Stimulated activated CD4-positive, alpha-beta T cell treated with anti-CD3 and anti-CD28 coated beads, Interleukin-12 subunit alpha, Interleukin-12 subunit beta, amount 100 ng/mL, for 48 hours (primary cell): ENCODE results near the gene COX18.

ENCODE experiments used
- DNase-seq, 3 donors: peaks; one replicate each; pipeline ENCODE4 v3.0.0-alpha.2; 2020; ENCODE audit warnings: low read depth in 2 of 3, low spot score in 1 of 3

Gene COX18

DNA sequence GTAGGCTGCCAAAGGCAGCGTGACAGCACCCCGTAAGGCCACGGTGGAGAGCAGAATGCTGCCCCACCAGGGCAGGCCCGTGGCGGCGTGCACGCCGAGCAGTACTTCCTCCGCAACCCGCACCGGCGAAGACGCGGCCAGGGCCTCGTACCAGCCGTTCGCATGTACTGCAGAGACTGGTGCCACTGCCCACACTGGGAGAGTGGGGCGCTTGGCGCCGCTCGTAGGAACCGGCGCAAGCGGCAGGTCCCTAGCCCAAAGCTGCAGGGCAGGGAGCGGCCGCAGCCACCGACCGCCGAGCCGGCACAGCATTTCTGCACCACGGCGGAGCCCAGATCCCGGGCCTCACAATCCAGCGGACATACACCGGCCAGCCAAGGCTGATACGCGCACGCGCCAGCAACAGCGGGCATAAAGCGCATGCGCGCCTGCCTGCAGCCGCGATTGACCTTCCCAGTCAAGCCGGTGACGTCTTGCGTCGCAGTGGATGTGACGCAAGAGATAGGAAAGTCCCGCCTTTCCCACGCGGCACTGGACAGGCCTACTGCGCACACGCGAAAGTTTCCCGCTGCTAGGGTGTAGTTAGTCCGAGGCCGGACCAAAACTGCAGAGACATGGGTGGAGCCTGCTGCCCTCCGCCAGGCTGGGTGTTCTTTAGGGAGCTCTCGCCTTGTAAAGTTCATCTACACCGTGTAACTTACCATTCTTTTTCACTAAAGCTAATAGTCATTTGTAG, at the start of gene COX18:
Gene COX18, minus strand, starts transcription at position 379 of the 736 bp plus-strand sequence. Its CDS starts 67 bp downstream, at position 312.
- peak; percentile 89 to 93 (median 92) for DNase-seq

GRCh38 chr4:73109493-73109892, 40.0 kb upstream of the COX18 start:
- no peak for DNase-seq

DNA sequence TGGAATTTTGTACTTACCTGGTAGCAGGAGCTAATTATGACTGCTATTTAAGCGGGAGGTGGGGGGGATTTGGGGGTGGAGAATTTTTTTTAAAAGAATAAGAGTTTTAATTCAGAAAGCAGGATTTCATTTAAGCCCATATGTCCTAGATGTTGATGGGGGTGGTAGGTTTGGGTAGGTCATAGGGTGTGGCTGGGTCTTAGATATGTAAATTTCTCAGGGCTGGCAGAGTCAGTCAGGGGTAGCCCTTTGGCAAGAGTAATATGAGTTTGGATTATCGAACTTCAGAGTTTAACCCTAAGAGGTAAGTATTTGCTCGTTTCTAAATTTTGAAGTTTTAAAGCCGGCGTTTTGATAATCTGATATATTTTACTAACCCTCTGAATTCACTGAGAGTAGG, 35.2 kb upstream of the COX18 start:
- no peak for DNase-seq

GRCh38 chr4:73103799-73104503, 34.4 kb upstream of the COX18 start:
- no peak for DNase-seq

- DNase-seq, result no peak
These were observed 29.6 kb upstream of the COX18 start for GRCh38 chr4:73099143-73099542.

GRCh38 chr4:73098713-73099112, 29.2 kb upstream of the COX18 start:
- DNase-seq, result no peak

- no peak for DNase-seq
These were observed 28.5 kb upstream of the COX18 start for GRCh38 chr4:73098016-73098415.

DNA sequence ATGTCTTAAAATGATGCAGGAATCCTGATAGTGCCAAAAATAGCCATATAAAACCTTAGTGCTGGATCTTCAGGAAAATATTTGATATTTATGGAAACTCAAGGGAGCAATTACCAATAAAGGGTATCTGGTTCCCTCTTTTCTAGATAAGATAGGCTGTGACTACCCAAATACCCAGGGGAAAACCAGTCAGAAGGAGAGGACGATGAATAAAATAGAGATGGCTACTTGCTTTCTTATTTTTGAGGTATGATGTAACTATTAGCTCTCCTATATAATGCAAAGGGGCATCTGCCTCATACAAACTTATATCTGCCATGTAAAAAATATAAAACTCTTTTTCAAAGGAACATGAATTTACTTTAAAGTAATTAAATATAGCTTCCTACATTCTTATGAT, 23.4 kb upstream of the COX18 start:
- DNase-seq, result no peak

GRCh38 chr4:73090738-73091137, 21.2 kb upstream of the COX18 start:
- DNase-seq, result no peak

- DNase-seq, result no peak
These were observed 18.4 kb upstream of the COX18 start for GRCh38 chr4:73087871-73088270.

GRCh38 chr4:73086095-73086868, 16.8 kb upstream of the COX18 start:
- DNase-seq, result no peak

DNA sequence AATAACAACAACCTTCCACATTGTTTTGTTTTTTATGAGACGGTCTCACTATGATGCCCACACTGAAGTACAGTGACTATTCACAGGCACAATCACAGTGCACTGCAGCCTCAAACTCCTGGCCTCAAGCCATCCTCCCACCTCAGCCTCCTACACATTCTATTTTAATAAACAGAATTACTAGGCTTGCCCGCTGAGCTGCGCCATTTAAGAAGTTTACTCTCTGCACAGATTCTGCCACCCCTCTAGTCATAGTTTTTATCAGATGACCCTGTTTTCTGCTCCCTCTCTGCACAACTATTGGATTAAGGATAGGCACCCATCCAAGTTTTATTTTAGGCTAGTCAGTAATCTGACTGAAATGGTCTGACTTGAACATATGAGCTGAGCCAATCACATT, 11.3 kb upstream of the COX18 start:
- no peak for DNase-seq

DNA sequence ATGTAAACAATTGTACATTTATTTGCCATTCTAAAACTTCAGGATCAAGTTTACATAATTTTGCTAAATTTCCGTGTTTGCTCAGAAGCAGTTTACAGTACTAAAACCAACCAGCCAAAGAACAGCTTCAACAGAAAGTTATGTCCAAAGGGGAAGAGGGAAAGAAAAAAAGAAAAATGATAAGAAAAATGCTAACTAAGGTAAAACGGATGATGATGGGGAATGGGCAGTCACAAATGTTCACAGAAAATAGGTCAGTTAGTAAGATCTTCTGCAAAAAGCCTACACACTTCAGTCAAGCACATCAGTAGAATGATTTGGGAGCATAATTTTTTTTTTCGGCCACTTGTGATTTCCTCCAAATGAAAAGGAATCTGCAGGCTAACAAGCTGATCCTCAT, 6.3 kb upstream of the COX18 start:
- no peak for DNase-seq

DNA sequence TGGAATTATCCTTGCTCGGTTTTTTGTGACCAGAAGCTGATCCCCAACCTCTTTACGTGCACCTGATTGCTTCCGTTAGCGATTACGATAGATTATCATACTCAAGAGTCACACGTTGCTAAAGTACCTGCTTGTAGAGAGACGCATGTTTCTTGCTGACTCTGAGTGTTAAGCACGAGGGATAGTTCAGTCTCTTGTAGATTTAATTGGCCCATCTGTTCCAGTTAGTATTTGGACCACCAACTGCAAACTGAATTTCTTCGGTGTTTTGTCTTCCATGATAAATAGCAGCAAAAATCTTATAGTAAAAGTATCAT, 516 bp upstream of the COX18 start:
- DNase-seq, result no peak

DNA sequence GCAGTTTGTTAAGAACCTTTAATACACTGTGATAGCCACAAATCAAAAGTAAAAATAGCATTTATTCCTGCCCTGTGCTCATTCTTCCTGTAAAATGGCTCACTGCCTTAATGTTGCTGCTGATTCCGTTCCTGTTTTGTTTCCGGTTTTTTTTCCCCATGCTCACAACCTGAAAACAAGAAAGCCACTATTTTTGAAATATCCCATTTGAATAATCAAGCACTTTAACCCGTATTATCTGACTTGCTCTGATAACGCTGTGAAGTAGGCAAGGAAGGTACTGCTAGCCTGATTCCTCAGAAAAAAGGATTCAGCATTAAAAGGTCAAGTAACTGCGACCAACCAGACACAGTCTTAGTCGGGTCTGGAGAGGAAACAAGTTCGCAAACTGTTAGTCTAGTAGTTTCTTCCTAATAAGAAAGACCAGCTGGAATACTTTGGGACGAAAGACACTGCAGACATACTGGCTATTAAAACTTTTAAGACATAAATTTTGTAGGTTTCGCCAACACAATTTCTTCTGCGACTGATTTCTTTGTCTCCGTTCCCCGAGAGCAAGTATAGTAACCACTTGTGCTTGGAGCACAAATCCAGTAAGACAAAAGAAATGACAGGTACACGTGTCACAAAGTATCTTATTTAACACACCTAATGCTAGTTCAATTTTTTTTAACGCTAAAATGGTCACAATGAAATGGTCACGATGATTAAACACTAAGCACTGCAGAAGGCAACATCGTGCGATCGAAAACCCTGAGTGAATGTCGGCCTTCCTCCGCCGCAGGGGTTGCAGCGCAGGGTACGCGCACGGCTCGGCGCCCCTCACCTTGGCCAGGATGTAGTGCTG, 802 bp downstream of the COX18 start:
- DNase-seq, result peak in 1 of 3 donors; percentile 26

DNA sequence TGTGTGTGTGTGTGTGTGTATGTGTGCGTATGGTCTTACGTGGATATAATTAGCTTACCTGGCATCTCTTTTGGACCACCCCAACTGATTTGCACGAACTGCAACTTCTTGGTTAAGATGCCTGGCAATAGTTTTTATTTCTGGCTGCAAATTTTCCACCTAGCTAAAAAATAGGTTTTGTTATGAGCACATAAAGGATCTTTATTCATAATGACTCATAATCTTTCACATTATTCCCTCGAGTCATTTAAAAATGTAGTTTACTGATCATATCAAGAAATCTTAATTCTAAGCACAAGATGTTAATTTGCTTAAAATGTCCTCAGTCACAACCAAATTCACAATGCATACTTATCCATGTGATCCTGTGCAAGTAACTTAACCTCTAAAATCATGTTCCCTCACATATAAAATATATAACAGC, 1.5 kb downstream of the COX18 start:
- DNase-seq, result peak in 1 of 3 donors; percentile 25

- DNase-seq, result no peak
These were observed 2.6 kb downstream of the COX18 start for GRCh38 chr4:73066928-73067327.

DNA sequence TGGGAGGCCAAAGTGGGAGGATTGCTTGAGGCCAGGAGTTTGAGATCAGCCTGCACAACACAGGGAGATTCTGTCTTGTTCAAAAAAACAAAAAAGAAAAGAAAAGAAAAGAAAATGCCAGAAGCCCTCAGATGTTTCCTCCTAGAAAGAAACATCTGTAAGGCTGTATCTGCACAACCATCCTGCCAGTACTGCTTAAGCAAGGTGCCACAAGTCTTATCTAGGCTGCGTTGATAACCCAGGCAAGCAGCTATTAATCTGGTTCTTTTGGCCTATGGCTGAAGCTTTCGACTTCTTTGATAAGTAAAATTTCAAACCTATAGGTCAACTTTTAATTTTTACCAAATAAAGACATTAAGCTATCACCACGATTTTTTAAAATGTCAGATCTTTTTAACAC, 3.1 kb downstream of the COX18 start:
- no peak for DNase-seq

- DNase-seq, result no peak
These were observed 5.0 kb downstream of the COX18 start for GRCh38 chr4:73064536-73064935.

DNA sequence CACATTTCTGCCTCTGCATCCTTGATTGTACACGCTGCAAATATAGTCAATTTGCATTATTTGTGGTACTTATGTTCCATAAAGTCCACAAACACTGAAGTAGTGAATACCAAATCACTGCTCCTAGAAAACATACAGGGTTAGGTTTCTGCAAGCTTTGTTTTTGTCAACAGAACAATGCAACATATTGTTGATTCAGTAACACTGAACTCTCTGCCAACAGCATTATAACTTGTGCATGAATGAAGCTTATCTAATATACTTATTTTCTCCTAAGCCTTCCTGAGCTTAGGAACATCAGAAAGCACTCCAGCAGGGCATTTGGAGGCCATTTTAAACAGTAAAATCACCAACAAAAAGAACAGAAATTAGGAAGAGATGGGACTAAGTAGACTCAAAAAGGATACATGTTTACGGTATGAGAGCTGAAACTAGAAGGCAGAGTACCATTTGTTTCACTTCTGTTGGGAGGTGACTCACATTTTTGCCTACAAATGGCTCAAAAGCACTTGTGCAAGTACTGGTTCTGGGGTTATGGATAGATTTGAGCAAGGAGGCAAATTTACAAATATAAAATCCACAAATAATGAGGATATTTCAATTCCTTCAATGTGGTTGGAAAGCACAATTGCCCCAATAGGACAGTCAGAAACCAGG, 14.1 kb downstream of the COX18 start:
- DNase-seq, result no peak
